ENCODE measurements around the gene TMPRSS13. TPM values are rescaled to one million over a fixed set of nuclear protein-coding genes. Genes with fewer than 3 reads are reported as not detected.
"Not testable (repeated sequence)": the region's sequence is repeated elsewhere in the genome, so short reads cannot be mapped to it uniquely, and the experiment has no call there.

Gene TMPRSS13
- total RNA-seq, result not detected
- long read RNA-seq, result 0 reads

DNA sequence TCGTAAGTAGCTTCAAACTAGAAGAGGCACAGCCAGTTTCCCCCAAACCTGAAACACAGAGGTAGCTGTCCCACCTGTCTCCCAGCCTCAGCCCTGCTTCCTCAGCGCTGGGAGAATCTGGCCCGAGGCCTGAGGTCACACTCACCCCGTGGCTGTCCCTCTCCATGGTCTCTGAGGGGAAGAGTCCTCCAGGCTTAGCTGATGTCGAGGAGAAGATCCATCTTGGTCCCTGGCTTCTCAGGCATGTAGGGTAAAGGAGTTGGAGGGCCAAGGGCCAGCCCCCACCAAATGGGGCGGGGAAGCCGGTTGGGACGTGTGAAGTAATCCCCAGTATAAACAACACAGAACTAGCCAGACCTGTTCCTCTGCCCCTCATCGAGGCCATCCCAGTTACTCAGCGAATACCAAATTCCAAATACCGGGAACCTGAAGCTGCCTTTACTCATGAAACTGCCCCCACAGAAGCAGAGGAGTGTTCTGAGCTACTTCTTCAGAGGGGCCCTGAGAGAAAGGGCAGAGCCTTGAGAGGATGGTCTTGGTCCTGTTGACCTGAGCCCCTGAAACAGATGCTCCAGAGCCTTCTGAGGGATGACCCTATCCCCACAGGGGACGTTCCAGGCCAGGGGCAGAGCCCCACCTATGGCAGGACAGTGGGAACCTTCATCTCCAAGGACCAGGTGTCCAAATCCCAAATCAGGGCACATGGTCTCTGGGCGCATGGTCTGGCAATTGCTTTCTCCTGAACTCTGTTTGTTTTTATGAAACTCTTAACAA is at the start of gene TMPRSS13:
TMPRSS13 (minus strand) TSS at position 261 of the 774 bp plus-strand sequence; CDS start at position 166, 95 bp downstream.
- intact Hi-C loops (cut with DNase I), result no loop called here
- DNase-seq (ENCODE audit: missing footprints), result no peak
- no peak for ATAC-seq

DNA sequence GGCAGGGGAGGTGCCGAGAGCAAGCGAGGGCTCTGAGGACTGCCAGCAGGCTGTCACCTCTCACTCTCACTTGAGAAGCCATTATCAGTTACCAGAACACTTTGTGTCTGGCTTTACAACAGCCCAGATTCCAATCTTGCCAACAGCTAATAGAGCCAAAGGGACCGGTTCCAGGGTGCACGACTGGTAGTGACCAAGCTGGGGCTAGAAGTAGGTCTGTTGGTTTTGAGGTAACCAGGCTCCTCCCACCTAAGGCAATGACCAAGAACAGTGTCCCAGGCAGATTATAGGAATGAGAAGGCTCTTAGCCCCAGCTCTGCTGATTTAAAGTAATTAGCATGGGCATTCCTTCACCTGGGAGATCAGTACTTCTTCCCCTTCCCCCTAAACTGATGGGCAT is 49.8 kb upstream of the TMPRSS13 start:
- ATAC-seq (peak; percentile 82), DNase-seq (ENCODE audit: missing footprints) (no peak)
- intact Hi-C loops (cut with DNase I), result no loop called here

DNA sequence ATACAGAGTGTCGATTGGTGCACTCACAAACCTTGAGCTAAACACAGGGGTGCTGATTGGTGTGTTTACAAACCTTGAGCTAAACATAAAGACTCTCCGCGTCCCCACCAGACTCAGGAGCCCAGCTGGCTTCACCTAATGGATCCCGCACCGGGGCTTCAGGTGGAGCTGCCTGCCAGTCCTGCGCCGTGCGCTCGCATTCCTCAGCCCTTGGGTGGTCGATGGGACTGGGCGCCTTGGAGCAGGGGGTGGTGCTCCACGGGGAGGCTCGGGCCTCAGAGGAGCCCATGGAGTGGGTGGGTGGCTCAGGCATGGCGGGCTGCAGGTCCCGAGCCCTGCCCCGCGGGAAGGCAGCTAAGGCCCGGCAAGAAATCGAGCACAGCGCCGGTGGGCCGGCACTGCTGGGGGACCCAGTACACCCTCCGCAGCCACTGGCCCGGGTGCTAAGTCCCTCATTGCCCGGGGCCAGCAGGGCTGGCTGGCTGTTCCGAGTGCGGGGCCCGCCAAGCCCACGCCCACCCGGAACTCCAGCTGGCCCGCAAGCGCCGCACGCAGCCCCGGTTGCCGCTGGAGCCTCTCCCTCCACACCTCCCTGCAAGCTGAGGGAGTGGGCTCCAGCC is 49.2 kb upstream of the TMPRSS13 start:
- ATAC-seq; intact Hi-C loops (cut with DNase I); DNase-seq (ENCODE audit: missing footprints): not testable (repeated sequence)

DNA sequence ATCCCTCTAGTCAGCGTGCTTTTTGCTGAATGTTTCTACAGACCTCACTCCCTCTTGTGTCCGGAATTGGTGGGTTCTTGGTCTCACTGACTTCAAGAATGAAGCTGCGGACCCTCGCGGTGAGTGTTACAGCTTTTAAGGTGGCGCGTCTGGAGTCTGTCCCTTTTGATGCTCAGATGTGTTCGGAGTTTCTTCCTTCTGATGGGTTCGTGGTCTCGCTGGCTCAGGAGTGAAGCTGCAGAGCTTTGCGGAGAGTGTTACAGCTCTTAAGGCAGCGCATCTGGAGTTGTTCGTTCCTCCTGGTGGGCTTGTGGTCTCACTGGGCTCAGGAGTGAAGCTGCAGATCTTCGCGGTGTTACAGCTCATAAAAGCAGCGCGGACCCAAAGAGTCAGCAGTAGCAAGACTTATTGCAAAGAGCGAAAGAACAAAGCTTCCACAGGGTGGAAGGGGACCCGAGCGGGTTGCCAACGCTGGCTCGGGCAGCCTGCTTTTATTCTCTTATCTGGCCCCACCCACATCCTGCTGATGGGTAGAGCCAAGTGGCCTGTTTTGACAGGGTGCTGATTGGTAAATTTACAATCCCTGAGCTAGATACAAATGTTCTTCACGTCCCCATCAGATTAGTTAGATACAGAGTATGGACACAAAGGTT is 48.5 kb upstream of the TMPRSS13 start:
- DNase-seq (ENCODE audit: missing footprints); intact Hi-C loops (cut with DNase I); ATAC-seq: not testable (repeated sequence)

DNA sequence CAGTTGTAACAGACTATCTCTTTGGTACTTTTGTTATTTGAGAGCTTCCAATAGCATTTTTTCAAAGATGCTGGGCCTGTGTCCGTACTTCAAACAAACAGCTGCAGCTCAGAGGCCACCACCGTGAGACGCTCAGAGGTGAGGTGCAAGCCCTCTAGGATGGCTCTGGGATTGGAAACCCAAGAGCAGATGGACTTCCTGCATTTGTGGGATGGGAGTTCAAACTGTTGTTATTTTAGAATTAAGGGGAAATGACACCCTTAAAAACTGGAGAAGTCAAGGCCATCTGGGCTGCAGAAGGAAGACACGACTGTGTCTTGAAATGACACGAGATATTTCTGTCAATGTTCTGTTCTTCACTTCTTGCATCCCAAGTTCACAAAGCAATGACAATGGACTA is 47.8 kb upstream of the TMPRSS13 start:
- intact Hi-C loops (cut with DNase I), result no loop called here
- DNase-seq (ENCODE audit: missing footprints) (no peak), ATAC-seq (peak; percentile 15)

DNA sequence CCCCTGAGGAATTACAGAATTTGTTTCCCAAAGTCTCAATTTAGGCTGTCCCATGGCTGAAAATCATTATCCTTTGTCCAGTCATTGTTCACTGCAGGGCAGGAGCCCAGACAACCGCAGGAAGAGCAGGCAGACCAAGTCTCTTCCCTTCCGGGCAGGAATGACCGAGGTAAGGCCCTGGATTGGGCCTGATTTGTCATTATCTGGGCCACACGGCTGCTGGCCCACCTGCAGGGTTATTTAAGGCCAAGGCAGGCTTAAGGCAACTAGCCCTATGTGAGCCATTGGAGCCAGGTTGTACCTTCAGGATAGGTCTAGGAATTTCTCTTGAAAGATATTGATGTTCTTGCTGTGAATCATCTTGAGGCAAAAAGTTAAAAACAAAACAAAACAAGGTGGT is 47.2 kb upstream of the TMPRSS13 start:
- intact Hi-C loops (cut with DNase I), result no loop called here
- no peak for ATAC-seq
- no peak for DNase-seq (ENCODE audit: missing footprints)

DNA sequence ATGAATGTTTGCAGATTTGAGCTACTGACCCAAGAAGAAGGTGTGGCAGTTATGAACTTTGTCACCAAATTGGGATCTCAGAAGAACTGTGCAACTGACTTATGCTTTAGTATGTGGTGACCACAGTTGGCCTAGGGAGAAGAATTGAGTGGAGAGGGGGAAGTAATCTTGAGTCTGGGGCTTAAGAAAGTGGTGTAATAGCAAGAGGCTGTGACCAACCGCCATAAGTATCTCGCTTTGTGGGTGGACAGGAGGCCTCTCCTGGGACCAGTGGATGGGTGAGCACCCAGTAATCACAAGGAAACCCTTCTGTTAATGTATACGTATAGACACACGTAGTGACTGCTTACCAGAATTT is 44.3 kb upstream of the TMPRSS13 start:
- intact Hi-C loops (cut with DNase I), result no loop called here

DNA sequence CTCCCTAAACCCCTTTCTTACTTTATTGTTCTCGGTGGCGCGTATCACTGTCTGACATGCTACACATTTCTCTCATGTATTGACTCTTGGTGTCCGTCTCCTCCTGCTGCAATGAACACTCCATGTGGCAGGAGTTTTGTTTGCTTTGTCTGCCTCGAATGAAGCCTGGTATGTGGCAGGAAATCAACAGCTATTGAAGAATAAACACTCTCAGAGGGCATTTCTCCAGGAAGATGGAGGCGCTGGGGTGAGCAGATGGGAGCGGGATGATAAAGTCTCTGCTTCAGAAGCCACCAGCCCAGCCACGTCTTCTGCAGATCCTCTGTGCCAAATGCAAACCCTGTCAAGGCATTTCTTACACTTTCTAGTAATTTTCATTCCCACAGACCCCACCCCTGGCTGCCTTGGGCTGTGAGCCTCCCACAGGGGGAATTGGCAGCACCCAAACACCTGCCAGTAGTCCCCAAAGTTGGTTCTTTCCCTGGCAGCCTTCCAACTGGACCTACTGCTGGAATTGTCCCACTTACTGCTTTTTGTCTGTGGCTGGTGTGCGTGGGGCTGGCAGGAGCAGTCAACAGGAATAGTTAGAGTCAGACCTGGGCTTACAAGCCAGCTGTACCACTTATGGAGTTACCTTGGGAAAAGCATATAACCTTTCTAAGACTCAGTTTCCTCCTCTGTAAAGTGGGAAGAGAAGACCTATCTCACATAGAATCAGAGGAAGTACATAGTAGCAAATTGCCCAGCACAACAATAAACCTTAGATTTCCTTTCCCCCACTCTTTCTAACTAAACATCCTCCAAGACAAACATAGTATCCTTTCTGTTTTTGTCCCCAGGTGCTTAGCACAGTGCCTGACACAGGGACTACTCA is 43.7 kb upstream of the TMPRSS13 start:
- DNase-seq (ENCODE audit: missing footprints) (no peak), ATAC-seq (no peak)
- intact Hi-C loops (cut with DNase I), result no loop called here

More for the DNA sequence above, 44.3 kb upstream of the TMPRSS13 start:
- DNase-seq (ENCODE audit: missing footprints) (no peak), ATAC-seq (no peak)

DNA sequence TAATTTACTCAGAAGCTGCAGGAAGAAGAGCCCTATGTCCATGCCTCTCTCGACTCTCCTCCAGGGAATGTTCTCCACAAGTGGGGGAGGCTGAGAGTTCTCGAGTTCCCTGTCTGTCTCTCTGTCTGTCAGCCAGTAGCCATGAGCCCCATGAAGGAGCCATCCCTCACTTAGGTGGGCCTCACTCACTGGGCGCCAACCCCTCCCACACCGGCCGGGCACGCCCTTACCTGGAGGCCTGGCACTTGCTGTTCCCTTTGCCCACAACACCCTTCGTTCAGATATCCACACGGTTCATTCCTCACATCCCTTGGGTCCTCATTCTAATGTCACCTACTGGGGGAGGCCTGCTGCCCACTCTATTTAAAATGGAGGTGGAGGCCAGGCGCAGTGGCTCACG is 42.8 kb upstream of the TMPRSS13 start:
- no peak for ATAC-seq
- intact Hi-C loops (cut with DNase I), result no loop called here
- no peak for DNase-seq (ENCODE audit: missing footprints)

DNA sequence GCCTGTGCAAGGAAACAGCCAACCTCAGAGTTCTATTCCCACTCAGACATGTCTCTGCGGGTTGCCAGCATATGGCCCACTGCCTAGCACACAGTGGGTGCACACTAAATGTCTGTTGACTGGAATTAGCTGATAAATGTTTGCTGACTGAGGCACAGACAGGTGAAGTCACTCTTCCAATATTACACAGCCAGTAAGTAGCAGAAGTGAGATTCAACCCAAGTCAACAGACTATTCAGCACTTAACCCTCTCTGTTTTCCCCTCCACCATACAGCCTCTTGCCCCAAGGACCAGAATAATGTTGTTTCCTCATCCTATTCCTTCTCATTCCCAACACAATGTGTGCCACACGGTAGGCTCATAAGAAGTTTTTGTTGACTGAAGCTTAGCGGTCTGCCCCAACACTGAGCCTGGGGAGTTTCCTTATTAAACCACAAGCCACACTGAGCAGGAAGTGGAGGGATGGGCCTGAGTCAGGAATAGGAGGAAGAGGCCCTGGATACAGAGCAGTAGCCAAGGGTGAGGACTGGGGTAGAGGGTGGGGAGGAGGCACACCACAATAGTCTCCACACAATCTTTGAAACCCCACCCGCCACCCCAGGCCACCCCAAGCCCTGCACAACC is 41.3 kb upstream of the TMPRSS13 start:
- intact Hi-C loops (cut with DNase I), result no loop called here
- ATAC-seq (peak; percentile 79), DNase-seq (ENCODE audit: missing footprints) (no peak)

DNA sequence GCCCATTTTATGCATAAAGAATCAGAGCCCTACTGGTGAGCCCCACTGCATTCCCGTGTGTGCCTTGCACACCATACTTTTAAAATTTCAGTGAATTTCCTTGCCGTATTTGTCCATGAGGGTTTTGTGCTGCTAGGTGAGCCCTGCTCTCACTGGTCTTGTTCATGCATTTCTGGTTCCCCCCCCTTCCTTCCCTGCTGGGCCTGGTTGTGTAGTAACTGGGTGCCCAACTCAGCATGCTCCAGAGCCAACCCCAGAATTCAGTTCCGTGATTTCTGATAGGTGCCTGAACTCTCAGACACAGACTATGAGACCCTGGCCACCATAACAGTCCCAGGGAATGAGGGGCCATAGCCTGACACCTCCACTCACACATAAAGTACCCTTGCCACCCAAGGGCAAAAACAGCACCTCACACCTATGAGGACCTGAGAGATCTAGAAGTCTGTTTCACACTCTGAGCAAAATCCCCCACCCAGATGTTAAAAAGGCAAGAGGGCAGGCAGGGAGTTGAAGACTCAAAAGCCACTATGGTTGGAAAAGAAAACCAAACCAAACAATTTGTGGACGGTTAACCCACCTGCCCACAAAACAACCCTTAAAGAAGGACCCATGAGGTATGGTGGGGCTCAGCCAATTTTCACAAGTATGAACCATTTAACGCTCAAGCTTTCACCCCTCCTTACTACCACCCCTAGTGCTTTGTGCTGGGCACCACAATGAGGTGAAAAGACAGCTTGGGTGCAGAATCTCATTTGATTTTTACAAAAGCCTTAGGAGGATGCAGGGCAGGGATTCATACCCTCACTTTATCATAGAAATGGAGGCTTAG is 40.2 kb upstream of the TMPRSS13 start:
- ATAC-seq (no peak), DNase-seq (ENCODE audit: missing footprints) (no peak)
- intact Hi-C loops (cut with DNase I), result no loop called here

DNA sequence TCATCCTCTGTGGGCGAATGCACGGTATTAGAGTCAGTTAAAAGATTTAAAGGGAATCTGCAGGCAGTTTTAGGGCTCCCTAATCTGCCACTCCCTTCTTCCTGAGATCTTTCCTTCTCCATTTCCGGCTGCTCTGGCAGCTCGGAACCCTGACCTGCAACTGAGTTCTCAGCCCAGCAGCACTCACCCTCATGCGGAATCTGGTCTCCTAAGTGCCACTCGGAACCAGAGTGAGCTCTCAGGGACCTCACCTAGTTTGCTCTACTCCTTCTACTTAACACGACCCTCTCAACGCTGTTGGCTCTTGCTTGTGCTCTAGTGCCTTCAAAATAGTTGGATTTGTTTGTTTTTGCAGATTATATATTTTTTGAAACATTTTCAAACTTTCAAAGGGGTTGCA is 37.7 kb upstream of the TMPRSS13 start:
- no peak for ATAC-seq
- intact Hi-C loops (cut with DNase I), result no loop called here
- no peak for DNase-seq (ENCODE audit: missing footprints)

DNA sequence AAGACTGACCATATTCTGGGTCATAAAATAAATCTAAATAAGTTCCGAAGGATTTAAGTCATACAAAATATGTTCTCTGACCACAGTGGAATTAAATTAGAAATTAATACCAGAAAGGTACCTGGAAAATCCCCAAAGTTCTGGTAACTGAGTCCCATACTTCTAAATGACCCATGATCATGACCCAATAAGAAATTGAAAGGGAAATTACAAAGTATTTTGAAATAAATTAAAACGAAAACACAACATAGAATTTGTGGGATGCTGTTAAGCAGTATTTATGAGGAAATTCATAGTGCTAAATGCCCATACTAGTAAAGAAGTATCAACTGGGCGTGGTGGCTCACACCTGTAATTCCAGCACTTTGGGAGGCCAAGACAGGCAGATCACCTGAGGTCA is 33.6 kb upstream of the TMPRSS13 start:
- ATAC-seq (no peak), DNase-seq (ENCODE audit: missing footprints) (no peak)
- intact Hi-C loops (cut with DNase I), result no loop called here

DNA sequence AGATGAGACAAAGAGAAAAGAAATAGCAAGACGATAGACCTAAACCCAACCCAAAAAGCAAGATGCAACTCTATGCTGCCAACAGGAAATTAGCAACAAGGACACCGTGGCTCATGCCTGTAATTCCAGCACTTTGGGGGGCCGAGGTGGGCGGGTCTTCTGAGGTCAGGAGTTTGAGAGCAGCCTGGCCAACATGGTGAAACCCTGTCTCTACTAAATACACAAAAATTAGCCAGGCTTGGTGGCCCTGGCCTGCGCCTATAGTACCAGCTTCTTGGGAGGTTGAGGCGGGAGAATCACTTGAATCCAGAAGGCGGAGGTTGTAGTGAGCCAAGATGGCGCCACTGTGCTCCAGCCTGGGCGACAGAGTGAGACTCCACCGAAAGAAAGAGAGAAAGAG is 32.7 kb upstream of the TMPRSS13 start:
- no peak for DNase-seq (ENCODE audit: missing footprints)
- no peak for ATAC-seq
- intact Hi-C loops (cut with DNase I), result no loop called here

DNA sequence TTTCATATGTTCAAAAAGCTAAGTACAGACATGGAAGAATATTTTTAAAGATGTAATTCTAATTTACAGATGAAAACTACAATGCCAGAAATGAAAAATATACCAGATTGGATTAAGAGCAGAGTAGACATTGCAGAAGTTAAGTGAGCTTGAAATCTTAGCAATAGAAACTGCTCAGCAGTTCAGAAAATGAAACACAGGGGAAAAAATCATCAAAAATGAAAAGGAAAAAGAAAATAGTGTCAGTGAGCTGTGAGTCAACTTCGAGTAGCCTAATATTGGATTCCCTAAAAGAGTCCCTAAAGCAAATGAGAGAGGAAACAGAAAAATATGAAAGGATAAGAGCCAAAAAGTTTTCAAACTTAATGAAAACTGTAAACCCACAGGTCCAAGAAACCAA is 31.2 kb upstream of the TMPRSS13 start:
- intact Hi-C loops (cut with DNase I), result no loop called here
- DNase-seq (ENCODE audit: missing footprints) (no peak), ATAC-seq (no peak)

DNA sequence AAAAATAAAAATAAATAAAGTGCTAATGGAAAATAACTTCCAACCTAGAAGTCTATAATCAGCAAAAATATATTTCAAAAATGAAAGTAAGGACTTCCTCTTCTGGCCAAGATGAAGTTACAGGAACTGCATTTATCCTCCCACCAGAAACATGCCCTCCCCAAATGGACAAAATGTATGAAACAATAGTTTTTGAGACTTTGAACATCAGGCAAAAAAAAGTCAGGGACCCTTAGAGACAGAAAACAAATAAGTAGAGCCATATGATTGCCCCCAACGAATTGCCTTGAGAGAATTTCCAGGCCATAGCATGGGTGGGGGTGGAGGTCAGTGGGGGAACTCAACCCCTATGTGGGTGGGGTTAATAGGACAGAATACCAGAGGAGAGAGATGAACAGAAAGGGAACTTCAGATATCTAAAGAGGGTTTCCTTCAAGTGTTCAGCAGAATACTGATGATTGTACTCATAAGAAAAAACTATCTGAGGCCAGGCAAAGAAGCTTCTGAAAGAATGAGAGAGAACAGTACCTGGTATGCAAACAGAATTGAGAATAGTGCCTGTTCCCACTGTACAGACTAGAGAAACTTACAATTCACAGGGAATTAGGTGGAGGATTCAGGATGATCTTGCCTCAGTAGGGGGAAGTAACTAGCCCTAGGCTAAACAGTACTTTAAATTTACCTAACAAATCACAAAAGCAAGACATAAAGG is 30.4 kb upstream of the TMPRSS13 start:
- DNase-seq (ENCODE audit: missing footprints), result no peak
- intact Hi-C loops (cut with DNase I), result no loop called here
- peak; percentile 48 for ATAC-seq

DNA sequence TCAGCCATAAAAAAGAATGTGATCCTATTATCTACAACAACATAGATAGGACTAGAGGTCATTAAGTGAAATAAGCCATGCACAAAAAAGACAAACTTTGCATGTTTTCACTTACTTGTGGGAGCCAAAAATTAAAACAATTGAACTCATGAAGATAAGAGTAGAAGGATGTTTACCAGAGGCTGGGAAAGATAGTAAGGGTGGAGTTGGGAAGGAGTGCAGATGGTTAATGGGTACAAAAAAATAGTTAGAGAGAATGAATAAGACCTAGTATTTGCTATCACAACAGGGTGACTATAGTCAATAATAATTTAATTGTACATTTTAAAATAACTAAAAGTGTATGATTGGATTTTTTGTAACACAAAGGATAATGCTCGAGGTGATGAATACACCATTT is 29.7 kb upstream of the TMPRSS13 start:
- DNase-seq (ENCODE audit: missing footprints) (no peak), ATAC-seq (no peak)
- intact Hi-C loops (cut with DNase I), result no loop called here

All from Right ventricle myocardium inferior (tissue), 1 donor.